Astrocyte of the spinal cord (primary cell): Measurements from ENCODE around the gene TXNDC8.

Source experiments
- DNase-seq: peaks from one replicate; pipeline ENCODE4 v3.0.0; 2011; ENCODE audit warnings: low read depth, low spot score
- H3K4me3 ChIP-seq: 2 replicates; pipeline ENCODE4 v1.5.1; 2011; ENCODE audit warnings: low read depth, mild to moderate bottlenecking, low read length, moderate library complexity
- in situ Hi-C: cut with HindIII; loops from 2 replicates; pipeline ENCODE4 v1.10.0; 2017; ENCODE audit warnings: low sequenced_read_pairs
- TF ChIP-seq, protein P1 (sequence below): IDR thresholded peaks from 2 replicates; pipeline ENCODE4 v1.5.1; 2012; ENCODE audit warnings: low read depth, mild to moderate bottlenecking, low read length, inconsistent platforms

Gene TXNDC8

DNA sequence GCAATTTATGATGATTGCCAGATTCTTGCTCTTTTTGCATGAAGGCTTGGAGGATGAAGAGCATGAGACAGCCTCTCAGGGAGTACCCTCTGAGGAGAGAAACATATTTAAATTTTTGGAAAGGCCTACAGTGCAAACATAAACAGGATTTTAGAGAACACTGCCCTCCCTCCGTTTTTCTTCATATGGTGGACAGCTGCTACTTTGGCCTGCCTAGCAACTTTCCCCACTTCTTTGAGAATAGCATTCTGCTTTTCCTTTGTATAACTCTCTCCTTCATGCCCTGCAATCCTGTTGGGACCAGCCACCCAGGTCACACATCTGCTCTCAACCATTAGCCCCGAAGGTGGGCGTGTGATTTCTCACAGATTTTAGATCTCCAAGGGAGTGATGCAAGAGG, 60.9 kb downstream of the TXNDC8 start:
- in situ Hi-C loops: no loop called here
- no peak overlapping the region for H3K4me3 ChIP-seq
- TF ChIP-seq, protein P1, sequence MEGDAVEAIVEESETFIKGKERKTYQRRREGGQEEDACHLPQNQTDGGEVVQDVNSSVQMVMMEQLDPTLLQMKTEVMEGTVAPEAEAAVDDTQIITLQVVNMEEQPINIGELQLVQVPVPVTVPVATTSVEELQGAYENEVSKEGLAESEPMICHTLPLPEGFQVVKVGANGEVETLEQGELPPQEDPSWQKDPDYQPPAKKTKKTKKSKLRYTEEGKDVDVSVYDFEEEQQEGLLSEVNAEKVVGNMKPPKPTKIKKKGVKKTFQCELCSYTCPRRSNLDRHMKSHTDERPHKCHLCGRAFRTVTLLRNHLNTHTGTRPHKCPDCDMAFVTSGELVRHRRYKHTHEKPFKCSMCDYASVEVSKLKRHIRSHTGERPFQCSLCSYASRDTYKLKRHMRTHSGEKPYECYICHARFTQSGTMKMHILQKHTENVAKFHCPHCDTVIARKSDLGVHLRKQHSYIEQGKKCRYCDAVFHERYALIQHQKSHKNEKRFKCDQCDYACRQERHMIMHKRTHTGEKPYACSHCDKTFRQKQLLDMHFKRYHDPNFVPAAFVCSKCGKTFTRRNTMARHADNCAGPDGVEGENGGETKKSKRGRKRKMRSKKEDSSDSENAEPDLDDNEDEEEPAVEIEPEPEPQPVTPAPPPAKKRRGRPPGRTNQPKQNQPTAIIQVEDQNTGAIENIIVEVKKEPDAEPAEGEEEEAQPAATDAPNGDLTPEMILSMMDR: no peak
- DNase-seq: no peak

DNA sequence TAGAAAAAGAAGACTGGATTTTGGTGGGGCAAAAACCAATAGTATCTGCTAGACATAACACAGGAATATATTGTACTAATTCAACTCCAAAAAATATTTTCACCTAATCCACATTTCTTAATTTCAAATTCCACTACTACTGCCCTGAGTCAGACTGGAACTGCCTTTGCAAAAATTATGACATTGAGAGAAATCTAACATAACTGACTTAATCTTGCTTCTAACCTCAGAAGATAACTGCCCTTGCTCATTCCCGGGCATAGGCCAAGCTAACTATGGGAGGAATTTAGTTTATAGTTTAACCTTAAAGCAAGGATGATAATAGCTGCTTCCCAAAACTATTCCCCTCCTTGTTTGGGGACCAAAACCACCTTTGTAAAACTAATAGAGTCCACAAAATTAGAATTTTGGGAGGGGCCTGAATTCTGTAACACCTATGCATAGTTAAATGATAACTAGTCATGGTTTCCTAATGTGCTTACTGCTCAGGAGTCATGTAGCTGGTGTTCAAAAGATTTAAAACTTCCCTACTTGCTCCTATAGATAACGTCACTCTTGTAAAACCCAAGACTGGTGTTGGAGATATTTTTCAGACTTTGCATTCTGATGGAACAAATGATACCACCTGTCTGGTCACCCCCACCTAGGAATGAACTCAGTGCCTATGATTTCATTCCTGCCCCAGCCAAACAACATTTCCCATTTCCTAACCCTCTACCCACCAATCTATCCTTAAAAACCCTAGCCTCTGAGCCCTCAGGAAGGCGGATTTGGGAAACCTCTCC, 67.3 kb downstream of the TXNDC8 start:
- TF ChIP-seq, protein P1: no peak
- no peak for DNase-seq
- in situ Hi-C loops: no loop called here
- H3K4me3 ChIP-seq: no peak overlapping the region

DNA sequence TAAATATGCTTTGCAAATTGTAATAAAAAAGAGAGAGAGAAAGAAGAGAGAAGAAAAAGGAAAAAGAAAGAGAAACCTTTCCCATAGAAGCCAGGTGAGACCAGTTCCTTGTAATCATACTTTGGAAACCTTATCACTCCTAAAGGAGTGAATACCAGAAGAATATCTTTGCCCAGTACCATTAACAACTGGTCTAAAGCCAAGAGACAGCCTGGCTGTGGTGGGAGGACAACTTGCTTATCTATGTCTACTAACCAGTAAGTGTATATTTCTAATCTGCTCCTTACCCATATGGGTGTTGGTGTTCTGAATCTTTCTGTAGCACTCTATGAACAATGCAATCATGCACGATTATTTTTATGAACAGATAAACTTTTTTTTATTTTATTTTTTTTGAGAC, 70.9 kb downstream of the TXNDC8 start:
- in situ Hi-C loops: no loop called here
- TF ChIP-seq, protein P1: no peak
- DNase-seq: no peak
- H3K4me3 ChIP-seq: no peak overlapping the region

DNA sequence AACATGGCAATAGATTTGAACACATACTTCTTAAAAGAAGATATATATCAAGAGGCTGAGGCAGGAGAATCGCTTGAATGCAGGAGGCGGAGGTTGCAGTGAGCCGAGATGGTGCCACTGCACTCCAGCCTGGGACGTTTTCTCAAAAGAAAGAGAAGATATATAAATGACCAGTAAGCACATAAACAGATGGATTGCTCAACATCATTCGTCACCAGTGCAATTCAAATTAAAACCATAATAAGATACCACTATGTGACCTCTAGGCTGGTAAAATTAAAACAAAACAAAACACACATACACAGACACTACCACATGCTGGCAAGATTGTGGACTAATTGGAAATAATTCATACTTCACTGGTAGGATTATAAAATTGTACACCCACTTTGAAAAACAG, 76.0 kb downstream of the TXNDC8 start:
- no peak for DNase-seq
- H3K4me3 ChIP-seq: no peak overlapping the region
- in situ Hi-C loops: no loop called here
- TF ChIP-seq, protein P1: no peak

DNA sequence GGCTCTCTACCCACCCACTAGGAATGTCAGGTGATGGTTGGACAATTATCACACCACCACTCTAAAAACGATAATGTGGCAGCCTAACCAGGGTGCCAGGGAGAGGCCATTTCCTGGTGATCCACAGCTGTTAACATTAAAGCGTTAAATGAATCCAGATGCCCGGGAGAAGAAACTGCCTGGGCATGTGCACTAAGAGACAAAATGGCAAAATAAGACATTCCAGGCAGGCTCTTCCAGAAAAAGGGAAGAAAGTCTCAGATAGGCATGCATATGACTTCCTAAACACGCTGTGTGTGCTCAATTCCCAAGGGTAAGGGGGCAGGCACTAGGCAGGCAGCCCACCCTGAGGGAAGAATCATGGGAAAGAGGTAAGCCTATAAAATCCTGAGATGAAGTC, 76.8 kb downstream of the TXNDC8 start:
- DNase-seq: no peak
- H3K4me3 ChIP-seq: no peak overlapping the region
- TF ChIP-seq, protein P1: no peak
- in situ Hi-C loops: no loop called here

DNA sequence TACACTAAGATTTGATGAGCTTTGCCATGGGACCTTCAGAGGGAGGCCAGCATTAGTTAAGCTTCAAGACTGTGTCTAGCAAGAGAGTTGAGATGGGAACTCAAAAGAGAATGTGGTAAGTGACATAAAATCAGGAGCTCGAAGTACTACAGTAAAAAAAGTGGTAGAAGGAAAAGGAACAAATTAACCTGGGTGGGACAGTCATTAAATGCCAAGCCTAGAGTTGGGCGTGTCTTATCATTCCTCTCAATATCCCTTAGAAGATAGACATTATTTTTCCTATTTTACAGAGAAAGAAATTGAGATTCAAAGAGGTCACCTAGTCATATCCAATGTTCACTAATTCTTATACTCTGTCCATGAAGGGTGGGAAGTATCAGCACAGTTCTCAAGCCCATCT, 78.1 kb downstream of the TXNDC8 start:
- H3K4me3 ChIP-seq: no peak overlapping the region
- in situ Hi-C loops: no loop called here
- TF ChIP-seq, protein P1: no peak

DNA sequence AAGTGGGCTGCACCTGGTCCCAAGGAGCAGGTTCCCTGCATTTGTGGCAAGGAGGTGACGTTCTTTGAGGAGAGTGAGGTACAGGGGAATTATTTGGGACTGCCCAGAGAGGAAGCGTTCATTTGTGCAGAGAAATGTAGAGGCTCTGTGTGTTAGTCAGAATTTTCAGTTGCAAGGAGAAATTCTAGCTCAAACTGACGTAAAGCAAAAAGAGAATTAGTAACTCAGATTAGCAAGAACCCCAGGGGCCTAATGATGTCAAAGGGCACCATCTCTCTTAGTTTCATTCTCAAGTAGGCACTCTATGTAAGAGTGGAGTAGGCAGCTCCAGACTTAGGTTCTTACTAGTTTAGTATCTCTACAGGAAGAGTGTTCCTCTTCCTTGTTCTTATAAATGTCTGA, 79.0 kb downstream of the TXNDC8 start:
- in situ Hi-C loops: no loop called here
- no peak overlapping the region for H3K4me3 ChIP-seq
- DNase-seq: no peak

More for the DNA sequence above, 78.1 kb downstream of the TXNDC8 start:
- DNase-seq: no peak

More for the DNA sequence above, 79.0 kb downstream of the TXNDC8 start:
- TF ChIP-seq, protein P1: no peak
